GM12892 (cell line): ENCODE data around the gene ACAP3.

Source experiments
- POLR2AphosphoS5 ChIP-seq: IDR thresholded peaks from 2 replicates; pipeline ENCODE4 v1.6.1; 2011; ENCODE audit warnings: low read depth, low read length, control low read depth
- TAF1 ChIP-seq: IDR thresholded peaks from 2 replicates; pipeline ENCODE4 v1.6.1; 2011; ENCODE audit warnings: low read depth, mild to moderate bottlenecking, control low read depth, low read length, borderline replicate concordance

GRCh38 chr1:1355416-1355815 is 47.7 kb upstream of the ACAP3 start:
- TF ChIP-seq TAF1 (no peak), POLR2AphosphoS5 (no peak)
